ENCODE measurements around the gene TAS2R60. TPM values are rescaled to one million over a fixed set of nuclear protein-coding genes. Genes with fewer than 3 reads are reported as not detected.
A peak's percentile ranks its signal among the peaks of the same experiment; 100 is the strongest.

TAS2R60 gene
- polyA plus RNA-seq, 3 donors: 0.35 TPM; not detected in 2

DNA sequence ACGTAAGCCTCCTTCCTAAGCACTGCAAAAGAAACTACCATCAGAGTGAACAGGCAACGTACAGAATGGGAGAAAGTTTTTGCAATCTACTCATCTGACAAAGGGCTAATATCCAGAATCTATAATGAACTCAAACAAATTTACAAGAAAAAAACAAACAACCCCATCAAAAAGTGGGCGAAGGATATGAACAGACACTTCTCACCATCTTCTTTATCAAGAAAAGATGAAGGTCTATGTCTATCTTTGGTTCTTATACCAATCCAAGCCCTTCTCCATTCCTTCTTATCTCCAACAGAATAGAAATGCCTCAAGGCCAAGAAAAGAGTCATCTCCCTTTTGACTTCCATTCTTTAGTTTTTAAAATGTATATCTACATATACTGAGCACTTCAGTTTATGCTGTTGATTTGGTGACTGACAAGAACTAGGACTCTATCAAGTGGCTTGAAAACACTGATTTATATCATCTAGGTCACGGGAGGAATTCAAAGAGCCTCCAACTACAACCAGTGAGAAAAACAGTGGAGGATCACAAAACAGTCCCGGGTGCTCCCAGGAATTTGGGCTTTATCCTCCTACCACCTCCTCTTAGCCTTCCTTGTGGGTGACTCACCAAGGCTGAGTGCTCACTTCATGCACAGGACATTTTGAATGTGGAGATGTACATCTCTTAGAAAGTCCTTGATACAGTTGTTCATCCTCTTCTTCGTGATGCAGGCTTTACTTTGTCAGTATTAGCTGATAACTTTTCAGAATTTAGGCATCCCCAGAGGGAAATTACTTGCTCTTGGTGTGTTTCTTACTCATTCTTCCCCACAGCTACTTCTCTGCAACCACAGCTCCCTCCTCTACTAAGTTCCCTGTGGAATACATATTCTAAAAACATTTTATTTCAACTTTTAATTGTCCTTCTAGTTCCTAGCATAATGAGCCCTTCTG, 49.8 kb downstream of the TAS2R60 start:
- Mint-ChIP-seq H3K27ac (peak overlapping the region in 4 of 7 donors; percentile 13 to 75 (median 32)), H3K4me1 (peaks cover 38% of the 10 kb centered on the region), H3K27me3 (ENCODE audit: low read depth in 3 of 3) (no peaks in the 10 kb centered on the region), H3K9me3 (peaks cover 0 to 3% (median 0%) of the 10 kb centered on the region in 7 donors), H3K4me3 (no peak overlapping the region), H3K36me3 (peaks cover 0 to 11% of the 10 kb centered on the region in 2 donors)
- no peaks in the 10 kb centered on the region for H3K79me2 ChIP-seq (ENCODE audit: insufficient read depth, low read length)
- no peaks in the 10 kb centered on the region for H3K27me3 ChIP-seq (ENCODE audit: control insufficient read depth in 2 of 2, insufficient read depth in 2 of 2, low read length in 2 of 2)
- H3K27ac ChIP-seq (ENCODE audit: low read depth in 1 of 2, low read length in 2 of 2): peak overlapping the region in 1 of 2 donors; percentile 61
- H3K4me1 ChIP-seq (ENCODE audit: control insufficient read depth in 1 of 2, insufficient read depth in 2 of 2, low read length in 2 of 2): peaks cover 13 to 18% of the 10 kb centered on the region in 2 donors
- 100% methylated on average over 1 of the region's 6 CpGs for WGBS (ENCODE audit: insufficient coverage)
- H3K4me2 ChIP-seq (replicated peaks; ENCODE audit: extremely low read depth, low read length, poor library complexity, severe bottlenecking): no peak overlapping the region
- H3K9me3 ChIP-seq (replicated peaks in 1 of 2; ENCODE audit: control insufficient read depth in 1 of 2, insufficient read depth in 1 of 2, low read length in 2 of 2): no peaks in the 10 kb centered on the region
- TF ChIP-seq, protein P1, sequence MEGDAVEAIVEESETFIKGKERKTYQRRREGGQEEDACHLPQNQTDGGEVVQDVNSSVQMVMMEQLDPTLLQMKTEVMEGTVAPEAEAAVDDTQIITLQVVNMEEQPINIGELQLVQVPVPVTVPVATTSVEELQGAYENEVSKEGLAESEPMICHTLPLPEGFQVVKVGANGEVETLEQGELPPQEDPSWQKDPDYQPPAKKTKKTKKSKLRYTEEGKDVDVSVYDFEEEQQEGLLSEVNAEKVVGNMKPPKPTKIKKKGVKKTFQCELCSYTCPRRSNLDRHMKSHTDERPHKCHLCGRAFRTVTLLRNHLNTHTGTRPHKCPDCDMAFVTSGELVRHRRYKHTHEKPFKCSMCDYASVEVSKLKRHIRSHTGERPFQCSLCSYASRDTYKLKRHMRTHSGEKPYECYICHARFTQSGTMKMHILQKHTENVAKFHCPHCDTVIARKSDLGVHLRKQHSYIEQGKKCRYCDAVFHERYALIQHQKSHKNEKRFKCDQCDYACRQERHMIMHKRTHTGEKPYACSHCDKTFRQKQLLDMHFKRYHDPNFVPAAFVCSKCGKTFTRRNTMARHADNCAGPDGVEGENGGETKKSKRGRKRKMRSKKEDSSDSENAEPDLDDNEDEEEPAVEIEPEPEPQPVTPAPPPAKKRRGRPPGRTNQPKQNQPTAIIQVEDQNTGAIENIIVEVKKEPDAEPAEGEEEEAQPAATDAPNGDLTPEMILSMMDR (IDR thresholded peaks at IDR 0.05): no peak
- H3K4me3 ChIP-seq (replicated peaks in 1 of 3; ENCODE audit: low read depth in 2 of 3, low read length in 3 of 3): no peak overlapping the region
- DNase-seq: no peak
- H4K20me1 ChIP-seq (ENCODE audit: insufficient read depth, low read length): no peaks in the 10 kb centered on the region
- peaks cover 0 to 14% of the 10 kb centered on the region in 2 donors for H3K36me3 ChIP-seq (replicated peaks in 1 of 2; ENCODE audit: control insufficient read depth in 1 of 2, insufficient read depth in 2 of 2, low read length in 2 of 2)
- no peak overlapping the region for H3K9ac ChIP-seq (ENCODE audit: insufficient read depth, low read length, poor library complexity, severe bottlenecking)
- intact Hi-C loops (cut with micrococcal nuclease): no loop called here
- no peak overlapping the region for H2AFZ ChIP-seq (ENCODE audit: insufficient read depth, low read depth, low read length, poor library complexity, severe bottlenecking)

DNA sequence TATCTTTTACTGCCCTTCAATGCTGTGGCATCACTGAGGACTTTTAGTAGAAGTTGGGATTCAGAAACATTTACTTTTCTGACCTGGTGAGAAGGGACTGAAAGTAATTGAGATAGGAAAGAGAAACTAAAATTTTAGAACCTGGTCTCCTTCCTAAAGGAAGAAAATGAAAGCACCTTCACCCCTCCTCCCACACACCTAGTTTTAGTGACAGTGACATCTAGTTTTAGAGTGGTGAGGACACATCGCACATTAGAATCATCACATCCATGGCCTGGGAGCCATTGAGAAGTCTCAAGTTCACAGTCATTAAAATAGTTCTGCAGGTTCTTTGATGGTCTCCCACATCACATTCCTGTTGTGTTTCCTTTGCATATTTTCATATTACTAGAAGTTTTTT, 50.5 kb downstream of the TAS2R60 start:
- DNase-seq: no peak
- no CpG with 5 or more reads among the region's 1 CpG for WGBS (ENCODE audit: insufficient coverage)
- Histone ChIP-seq H3K27me3 (ENCODE audit: control insufficient read depth in 2 of 2, insufficient read depth in 2 of 2, low read length in 2 of 2) (no peaks in the 10 kb centered on the region), H3K27ac (ENCODE audit: low read depth in 1 of 2, low read length in 2 of 2) (no peak overlapping the region), H3K9ac (ENCODE audit: insufficient read depth, low read length, poor library complexity, severe bottlenecking) (no peak overlapping the region), H3K4me3 (replicated peaks in 1 of 3; ENCODE audit: low read depth in 2 of 3, low read length in 3 of 3) (no peak overlapping the region), H3K4me1 (ENCODE audit: control insufficient read depth in 1 of 2, insufficient read depth in 2 of 2, low read length in 2 of 2) (peaks cover 10 to 18% of the 10 kb centered on the region in 2 donors), H3K79me2 (ENCODE audit: insufficient read depth, low read length) (no peaks in the 10 kb centered on the region), H2AFZ (ENCODE audit: insufficient read depth, low read depth, low read length, poor library complexity, severe bottlenecking) (no peak overlapping the region), H3K36me3 (replicated peaks in 1 of 2; ENCODE audit: control insufficient read depth in 1 of 2, insufficient read depth in 2 of 2, low read length in 2 of 2) (peaks cover 0 to 14% of the 10 kb centered on the region in 2 donors), H3K9me3 (replicated peaks in 1 of 2; ENCODE audit: control insufficient read depth in 1 of 2, insufficient read depth in 1 of 2, low read length in 2 of 2) (no peaks in the 10 kb centered on the region), H3K4me2 (replicated peaks; ENCODE audit: extremely low read depth, low read length, poor library complexity, severe bottlenecking) (no peak overlapping the region), H4K20me1 (ENCODE audit: insufficient read depth, low read length) (no peaks in the 10 kb centered on the region)
- H3K36me3 Mint-ChIP-seq: peaks cover 0 to 11% of the 10 kb centered on the region in 2 donors
- H3K9me3 Mint-ChIP-seq: peaks cover 0 to 3% (median 0%) of the 10 kb centered on the region in 7 donors
- peaks cover 35% of the 10 kb centered on the region for H3K4me1 Mint-ChIP-seq
- intact Hi-C loops (cut with micrococcal nuclease): no loop called here
- no peak overlapping the region for H3K4me3 Mint-ChIP-seq
- H3K27ac Mint-ChIP-seq: peak overlapping the region in 1 of 7 donors; percentile 30
- TF ChIP-seq, protein P1 (IDR thresholded peaks at IDR 0.05): no peak
- no peaks in the 10 kb centered on the region for H3K27me3 Mint-ChIP-seq (ENCODE audit: low read depth in 3 of 3)

Other genes starting within 250 kb of the TAS2R60 start
- under 1 TPM in 1 of 3 donors, not detected in 2; 0.54 TPM for gene TAS2R40, start 221.4 kb upstream of the TAS2R60 start, polyA plus RNA-seq
- gene GSTK1, start 180.0 kb upstream of the TAS2R60 start, polyA plus RNA-seq: 100 to 1,000 TPM; 413 to 547 (median 427) TPM
- under 1 TPM in 1 of 3 donors, not detected in 2; 0.55 TPM for gene TMEM139, start 158.5 kb upstream of the TAS2R60 start, polyA plus RNA-seq
- gene CASP2, start 155.1 kb upstream of the TAS2R60 start, polyA plus RNA-seq: 10 to 100 TPM in 2 of 3 donors, 1 to 10 TPM in 1; 7.9 to 30.2 (median 12.2) TPM
- under 1 TPM; 0.04 to 0.76 (median 0.11) TPM for gene CLCN1, start 127.3 kb upstream of the TAS2R60 start, polyA plus RNA-seq
- under 1 TPM in 2 of 3 donors, not detected in 1; 0.69 to 0.72 TPM for gene FAM131B, start 80.7 kb upstream of the TAS2R60 start, polyA plus RNA-seq
- 100 to 1,000 TPM; 198 to 417 (median 331) TPM for gene ZYX, start 62.1 kb upstream of the TAS2R60 start, polyA plus RNA-seq
- under 1 TPM in 2 of 3 donors, not detected in 1; 0.50 to 0.95 TPM for gene EPHA1, start 34.6 kb upstream of the TAS2R60 start, polyA plus RNA-seq
- under 1 TPM in 1 of 3 donors, not detected in 2; 0.19 TPM for gene TAS2R41, start 34.4 kb downstream of the TAS2R60 start, polyA plus RNA-seq
- under 1 TPM in 1 of 3 donors, not detected in 2; 0.04 TPM for gene CTAGE15, start 128.3 kb downstream of the TAS2R60 start, polyA plus RNA-seq
- under 1 TPM; 0.10 to 0.97 (median 0.44) TPM for gene TCAF2, start 177.5 kb downstream of the TAS2R60 start, polyA plus RNA-seq

Measured in CD14-positive monocyte (primary cell).